Middle frontal gyrus (tissue), 1 donor: ENCODE results near the gene COL15A1.

Experiments used
- DNase-seq: peaks from one replicate; pipeline ENCODE4 v3.0.0-alpha.2; 2015; ENCODE audit warnings: low spot score; ENCODE audit errors: extremely low spot score

The COL15A1 gene

GRCh38 chr9:98944057-98944733, 488 bp downstream of the COL15A1 start:
- no peak for DNase-seq

- no peak for DNase-seq
Observed at GRCh38 chr9:98944734-98945074, 997 bp downstream of the COL15A1 start.

GRCh38 chr9:98949565-98949964, 5.9 kb downstream of the COL15A1 start:
- DNase-seq = no peak

- DNase-seq = no peak
Observed at GRCh38 chr9:98950262-98950661, 6.6 kb downstream of the COL15A1 start.

- no peak for DNase-seq
Observed at GRCh38 chr9:98951967-98952366, 8.3 kb downstream of the COL15A1 start.

- no peak for DNase-seq
Observed at GRCh38 chr9:98953581-98954243, 10.0 kb downstream of the COL15A1 start.

DNA sequence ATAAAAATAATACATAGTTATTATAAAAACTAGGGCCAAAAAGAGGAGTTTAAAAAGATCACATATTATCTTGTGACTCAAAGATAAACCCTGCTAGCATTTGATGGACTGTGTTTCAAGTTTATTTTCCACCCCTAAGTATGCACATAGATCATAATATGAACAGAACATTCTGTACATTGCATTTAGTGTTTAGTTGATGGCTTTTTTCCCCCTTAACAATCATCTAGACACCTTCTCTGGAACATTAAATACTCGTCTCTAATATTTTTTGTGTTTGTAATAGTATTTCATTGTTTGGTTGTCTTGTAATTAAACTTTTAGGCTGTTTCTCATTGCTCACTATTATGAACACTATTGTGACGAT, 10.5 kb downstream of the COL15A1 start:
- DNase-seq = no peak

DNA sequence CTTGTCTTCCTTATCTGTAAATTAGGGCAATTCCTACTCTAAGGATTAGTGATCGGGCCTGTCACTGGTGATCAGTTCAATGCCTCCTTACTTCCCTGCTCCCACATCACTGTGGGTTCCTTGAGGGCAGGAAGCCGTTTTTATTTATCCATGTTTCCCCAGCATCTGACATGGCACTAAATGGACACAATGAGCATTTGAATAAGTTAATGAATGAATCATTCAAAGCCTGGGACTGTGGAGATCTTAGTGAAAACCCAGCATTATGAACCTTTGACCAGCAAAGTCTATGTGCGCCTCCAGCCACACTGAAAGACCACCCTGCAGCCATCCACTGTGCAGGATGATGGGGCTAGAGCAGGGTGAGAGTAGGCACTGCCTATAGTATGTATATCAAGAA, 11.6 kb downstream of the COL15A1 start:
- DNase-seq = no peak

DNA sequence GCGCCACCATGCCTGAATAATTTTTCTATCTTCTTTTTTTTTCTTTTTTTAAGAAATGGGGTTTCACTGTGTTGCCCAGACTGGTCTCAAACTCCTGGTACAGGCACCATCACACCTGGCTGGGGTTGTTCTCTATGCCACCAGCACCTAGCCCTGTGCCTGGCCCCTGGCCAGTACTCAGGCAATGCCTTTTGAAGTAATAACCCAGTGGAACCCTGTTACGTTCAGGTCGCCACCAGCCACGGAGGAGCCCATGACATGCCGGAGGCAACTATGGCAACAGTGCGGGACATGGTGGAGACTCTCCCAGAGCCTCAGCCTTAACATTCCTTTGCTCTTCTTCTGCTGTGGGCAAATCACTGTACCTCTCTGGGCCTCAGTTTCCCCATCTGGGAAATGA, 14.1 kb downstream of the COL15A1 start:
- DNase-seq = no peak

DNA sequence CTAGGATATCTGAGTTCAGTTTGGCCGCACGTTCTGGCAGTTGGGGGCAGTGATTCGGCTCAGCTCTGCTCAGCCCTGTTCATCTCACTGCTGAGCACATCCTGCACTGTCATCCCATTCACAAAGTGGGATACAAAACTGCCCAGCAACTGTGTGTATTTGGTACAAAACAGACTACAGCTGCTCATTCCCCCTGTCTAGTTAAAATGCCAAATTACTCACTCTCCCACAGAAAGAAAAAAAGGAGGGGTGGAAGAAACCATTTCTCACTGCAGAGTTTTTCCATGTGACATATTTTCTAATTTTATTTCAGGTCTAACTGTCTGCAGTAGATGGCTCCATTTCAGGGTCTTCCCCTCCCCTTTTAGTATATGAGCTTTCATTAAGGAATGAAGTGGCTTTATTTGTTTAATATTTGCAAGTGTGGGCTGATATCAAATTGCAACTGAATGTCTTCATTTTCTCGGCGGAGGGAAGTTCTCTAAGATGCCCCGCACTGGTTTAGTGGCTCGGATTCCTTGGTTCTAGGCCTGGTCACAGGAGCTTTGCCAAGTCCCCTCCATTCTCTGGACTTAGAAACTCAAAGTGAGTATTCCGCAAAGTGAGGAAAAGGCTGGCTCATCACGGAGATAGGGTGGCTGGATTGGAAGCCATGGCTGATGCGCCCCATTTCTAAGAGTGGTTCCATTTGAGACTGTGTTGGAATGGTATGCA, 14.7 kb downstream of the COL15A1 start:
- no peak for DNase-seq

DNA sequence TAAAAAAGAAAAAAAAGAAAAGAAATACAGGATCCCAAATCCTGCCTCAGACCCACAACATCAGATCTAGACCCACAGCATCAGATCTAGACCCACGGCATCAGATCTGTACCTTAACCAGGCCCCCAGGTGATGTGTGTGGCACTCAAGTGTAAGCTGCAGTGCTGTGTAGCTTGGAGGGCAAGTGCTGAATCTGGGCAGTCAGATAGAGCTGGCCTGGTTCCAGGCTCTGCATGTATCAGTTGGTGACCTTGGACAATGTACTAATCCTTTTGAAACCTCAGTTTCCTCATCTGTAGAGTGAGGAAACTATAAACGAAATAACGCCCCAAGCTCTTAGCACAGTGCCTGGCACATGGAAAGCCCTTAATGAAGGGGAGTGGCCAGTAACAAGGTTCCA, 16.7 kb downstream of the COL15A1 start:
- DNase-seq = no peak

DNA sequence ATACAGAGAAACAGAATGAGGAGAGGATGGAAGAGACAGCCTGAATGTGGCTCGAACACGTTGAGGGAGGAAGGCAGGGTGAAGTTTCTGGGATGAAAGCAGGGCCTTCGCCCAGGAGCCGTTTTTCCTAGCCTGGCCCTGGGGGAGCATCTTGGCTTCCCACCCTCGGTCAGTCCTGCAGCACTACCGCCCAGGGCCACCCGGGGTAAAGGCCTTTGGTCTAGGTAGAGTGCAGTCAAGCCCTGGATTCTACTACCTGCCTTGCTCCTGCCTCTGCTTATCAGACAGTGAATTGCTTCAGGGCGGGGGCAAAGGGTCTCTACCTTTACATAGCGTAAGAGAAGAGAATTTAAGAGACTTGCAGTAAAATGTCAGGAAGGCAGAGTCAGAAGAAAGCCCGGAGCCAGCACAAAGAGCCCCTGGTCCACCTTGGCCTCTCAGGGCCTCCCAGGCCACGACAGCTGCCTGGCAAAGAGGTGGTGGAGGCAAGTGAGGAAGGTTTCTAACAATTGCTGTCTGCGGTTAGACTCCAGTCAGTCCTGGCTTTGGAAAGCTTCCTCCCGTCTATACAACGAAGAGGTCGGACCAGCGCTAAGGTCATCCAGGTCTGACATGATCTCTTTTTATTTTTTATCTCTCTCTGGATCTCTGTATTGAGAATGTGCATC, 17.9 kb downstream of the COL15A1 start:
- DNase-seq = no peak

DNA sequence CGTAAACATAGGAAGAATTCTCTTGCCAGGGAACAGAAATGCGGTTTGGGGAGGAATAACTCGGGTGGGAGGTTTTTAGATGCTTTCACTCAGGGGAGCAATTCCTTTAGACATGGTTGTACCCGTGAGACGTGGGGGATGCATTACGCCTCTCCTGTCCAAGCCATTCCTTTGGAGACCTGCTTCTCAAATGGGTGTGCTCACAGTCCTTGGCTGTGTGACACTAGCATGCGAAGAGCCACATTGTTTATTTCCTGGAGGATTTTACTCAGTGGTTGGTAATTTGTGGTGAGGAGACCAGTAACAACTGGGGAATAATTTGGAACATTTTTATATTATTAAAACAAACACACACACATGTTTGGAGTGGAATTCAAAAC, 18.5 kb downstream of the COL15A1 start:
- no peak for DNase-seq

DNA sequence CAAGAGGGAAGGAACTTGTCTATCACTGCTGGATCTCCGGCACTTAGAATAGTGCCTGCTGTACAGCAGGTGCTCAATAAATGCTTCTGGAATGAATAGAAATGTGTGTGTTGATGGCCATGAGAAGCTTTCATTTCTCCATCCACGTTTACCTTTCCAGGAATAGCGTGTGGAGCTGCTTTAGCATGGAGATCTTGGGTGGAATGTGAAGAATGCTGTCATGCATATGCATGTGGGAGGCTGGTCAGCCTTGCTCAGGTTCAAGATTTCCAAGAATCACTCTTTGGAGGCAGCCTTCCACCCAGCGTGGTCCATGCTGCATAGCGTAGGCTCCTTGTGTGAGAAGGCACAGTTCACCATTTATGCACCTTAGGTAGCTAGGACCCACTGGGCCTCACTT, 19.2 kb downstream of the COL15A1 start:
- no peak for DNase-seq

DNA sequence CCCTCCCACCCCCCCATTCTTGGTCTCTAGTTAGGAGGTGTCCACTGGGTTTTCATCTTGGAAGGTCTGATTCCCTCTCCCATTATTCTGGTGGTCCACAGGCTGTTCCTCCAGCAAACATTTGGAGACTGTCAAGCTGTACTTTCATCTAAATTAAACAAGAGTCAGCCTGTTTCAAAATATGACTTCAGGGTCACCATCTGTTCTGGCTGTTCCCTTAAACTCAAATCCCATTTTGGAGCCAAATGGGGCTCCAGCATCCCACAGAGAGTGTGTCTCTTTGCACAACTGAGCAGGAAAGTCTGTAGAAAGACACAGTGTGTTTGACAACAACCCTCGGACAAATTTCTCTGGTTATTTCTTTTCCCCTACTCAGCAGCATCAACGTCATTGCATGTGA, 20.5 kb downstream of the COL15A1 start:
- no peak for DNase-seq

GRCh38 chr9:98964911-98965336, 21.2 kb downstream of the COL15A1 start:
- DNase-seq = no peak

DNA sequence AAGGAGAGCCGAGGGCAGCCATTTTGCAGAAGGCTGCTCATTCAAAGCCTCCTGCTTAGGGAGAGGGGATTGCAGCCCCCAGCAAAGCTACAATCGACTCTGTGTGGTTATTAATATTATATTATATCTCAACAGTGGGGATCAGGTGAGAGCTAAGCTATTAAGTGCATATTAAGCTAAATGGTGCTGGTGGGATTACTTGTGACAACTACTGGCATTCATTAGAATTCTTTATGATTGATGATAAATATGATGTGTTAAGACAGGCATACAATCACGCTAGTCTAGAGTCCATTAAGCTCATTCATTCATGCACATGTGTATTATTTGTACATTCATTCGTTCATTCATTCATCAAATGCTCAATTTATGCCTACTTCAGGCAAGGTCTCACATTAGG, 23.0 kb downstream of the COL15A1 start:
- DNase-seq = no peak

- DNase-seq = no peak
Observed at GRCh38 chr9:98967257-98967656, 23.6 kb downstream of the COL15A1 start.

DNA sequence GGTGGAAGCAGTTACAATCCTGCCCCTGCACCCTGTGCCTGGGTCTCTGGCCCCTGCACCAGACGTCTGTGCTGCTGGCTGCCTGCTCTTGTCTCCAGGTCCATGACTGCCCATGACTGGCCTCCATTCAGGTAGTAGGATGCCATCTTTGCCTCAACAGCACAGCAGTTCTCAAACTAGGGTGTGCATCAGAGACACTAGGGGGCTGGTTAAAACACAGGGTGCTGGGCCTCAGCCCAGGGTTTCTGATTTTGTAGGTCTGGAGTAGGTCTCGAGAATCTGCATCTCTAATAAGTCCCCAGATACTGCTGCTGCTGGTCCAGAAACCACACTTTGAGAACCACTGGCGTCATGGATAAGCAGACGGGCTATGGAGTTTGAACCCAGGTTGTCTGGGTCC, 24.0 kb downstream of the COL15A1 start:
- no peak for DNase-seq

DNA sequence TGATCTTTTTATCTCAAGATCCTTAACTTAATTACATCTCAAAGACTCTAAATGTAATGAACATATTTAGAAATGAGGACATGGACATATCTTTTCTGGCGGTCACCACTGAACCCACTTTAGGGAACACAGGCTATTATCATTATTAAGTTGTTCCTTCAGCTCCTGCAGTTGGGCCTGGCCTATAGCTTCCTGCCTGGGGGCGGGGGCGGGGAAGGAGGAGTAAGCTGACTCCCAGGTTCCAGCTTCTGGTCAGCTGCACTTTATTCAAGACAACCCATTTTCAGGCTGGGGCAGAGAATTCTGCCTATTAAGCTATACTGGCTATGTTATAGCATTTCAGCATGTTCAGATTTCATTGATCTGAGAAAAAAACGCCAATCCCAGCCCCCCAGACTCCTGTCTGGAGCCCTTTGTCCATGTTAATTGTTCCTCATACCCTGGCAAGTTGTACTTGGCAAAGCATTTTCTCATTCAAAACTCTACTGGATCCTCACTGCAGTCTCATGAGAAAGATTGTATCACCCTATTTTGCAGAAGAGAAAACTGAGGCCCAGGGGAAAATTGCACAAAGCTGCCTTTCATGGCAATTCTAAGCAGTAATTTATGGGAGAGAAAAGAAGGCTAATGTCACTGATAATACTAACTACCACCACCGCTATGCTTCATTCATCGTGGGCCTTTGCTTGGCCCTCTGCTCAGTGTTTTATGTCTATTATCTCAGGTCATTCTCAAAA, 25.1 kb downstream of the COL15A1 start:
- DNase-seq = no peak

DNA sequence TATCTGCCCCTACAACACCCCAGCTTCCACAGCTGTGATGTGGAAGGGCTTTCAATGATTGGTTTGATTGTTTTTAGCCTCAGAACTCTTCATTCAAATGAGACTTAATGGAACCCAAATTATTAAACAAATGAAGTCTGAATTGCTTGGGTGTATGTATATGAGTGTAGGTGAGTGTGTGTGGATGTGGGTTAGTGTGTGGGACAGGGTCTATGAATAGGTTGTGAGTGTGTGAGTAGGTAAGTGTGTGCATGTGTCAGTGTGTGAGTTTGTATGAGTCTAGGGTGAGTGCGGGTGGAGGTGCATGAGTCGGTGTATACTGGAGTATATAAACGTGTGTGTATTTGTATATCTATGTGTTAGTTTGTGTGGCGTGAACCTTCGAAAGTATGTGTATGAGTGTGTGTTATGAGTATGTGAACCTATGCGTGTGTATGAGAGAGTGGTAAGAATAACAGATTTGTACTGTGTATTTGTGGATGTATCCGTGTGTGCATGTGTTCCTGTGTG, 26.9 kb downstream of the COL15A1 start:
- no peak for DNase-seq
